SK-N-SH treated with all-trans-retinoic acid at 6 μM for 48 hours (cell line): ENCODE measurements around the gene C2orf42.
A peak's percentile ranks its signal among the peaks of the same experiment; 100 is the strongest.
"Not testable (repeated sequence)": the region's sequence is repeated elsewhere in the genome, so short reads cannot be mapped to it uniquely, and the experiment has no call there.

Experiments used
- ATAC-seq: fragments of 200-7000 bp; cut with Tn5 transposase; 3 replicates; pipeline ENCODE4 v1.9.1; 2020; ENCODE audit warnings: mild to moderate bottlenecking, moderate library complexity
- ARNTL ChIP-seq: fragments of 450-650 bp; formaldehyde crosslinking; IDR thresholded peaks from 2 replicates; pipeline ENCODE4 v1.5.0; 2020; ENCODE audit warnings: low read depth, mild to moderate bottlenecking, moderate library complexity, borderline replicate concordance
- BACH2 ChIP-seq: fragments of 250-450 bp; sonication (Bioruptor Pico); IDR thresholded peaks from 2 replicates; pipeline ENCODE4 v1.9.0; 2021; ENCODE audit warnings: mild to moderate bottlenecking, borderline replicate concordance
- CREB5 ChIP-seq: fragments of 250-450 bp; sonication (Bioruptor Pico); IDR thresholded peaks from 2 replicates; pipeline ENCODE4 v1.5.1; 2020; ENCODE audit warnings: low read depth, mild to moderate bottlenecking, moderate library complexity
- CSDC2 ChIP-seq: fragments of 250-450 bp; sonication (Bioruptor Pico); IDR thresholded peaks from 2 replicates; pipeline ENCODE4 v1.5.0; 2020; ENCODE audit warnings: mild to moderate bottlenecking, moderate library complexity
- ESRRG ChIP-seq: fragments of 250-450 bp; sonication (Bioruptor Pico); IDR thresholded peaks from 2 replicates; pipeline ENCODE4 v1.6.1; 2021; ENCODE audit warnings: mild to moderate bottlenecking
- OSR1 ChIP-seq: fragments of 250-450 bp; sonication (Bioruptor Pico); IDR thresholded peaks from 2 replicates; pipeline ENCODE4 v1.8.0; 2022; ENCODE audit warnings: moderate library complexity, mild to moderate bottlenecking, inconsistent platforms
- PATZ1 ChIP-seq: fragments of 250-450 bp; sonication (Bioruptor Pico); IDR thresholded peaks from 2 replicates; pipeline ENCODE4 v1.8.0; 2020; ENCODE audit warnings: mild to moderate bottlenecking, moderate library complexity, borderline replicate concordance
- POU6F1 ChIP-seq: fragments of 250-450 bp; sonication (Bioruptor Pico); IDR thresholded peaks from 2 replicates; pipeline ENCODE4 v1.8.0; 2021; ENCODE audit warnings: low read depth, mild to moderate bottlenecking, moderate library complexity, borderline replicate concordance
- PPARA ChIP-seq: fragments of 250-450 bp; sonication (Bioruptor Pico); IDR thresholded peaks from 2 replicates; pipeline ENCODE4 v1.5.0; 2020; ENCODE audit warnings: mild to moderate bottlenecking, borderline replicate concordance
- RARB ChIP-seq: fragments of 250-450 bp; sonication (Bioruptor Pico); IDR thresholded peaks from 2 replicates; pipeline ENCODE4 v1.8.0; 2021; ENCODE audit warnings: mild to moderate bottlenecking, moderate library complexity
- SNAI2 ChIP-seq: fragments of 250-450 bp; sonication (Bioruptor Pico); IDR thresholded peaks from 2 replicates; pipeline ENCODE4 v1.5.0; 2020; ENCODE audit warnings: mild to moderate bottlenecking, moderate library complexity
- TCF4 ChIP-seq: fragments of 250-450 bp; sonication (Bioruptor Pico); IDR thresholded peaks from 2 replicates; pipeline ENCODE4 v1.8.0; 2021; ENCODE audit warnings: mild to moderate bottlenecking, moderate library complexity, borderline replicate concordance
- TOX ChIP-seq: fragments of 250-450 bp; sonication (Bioruptor Pico); IDR thresholded peaks from 2 replicates; pipeline ENCODE4 v1.8.0; 2021; ENCODE audit warnings: mild to moderate bottlenecking, moderate library complexity, borderline replicate concordance
- TSHZ2 ChIP-seq: fragments of 250-450 bp; sonication (Bioruptor Pico); IDR thresholded peaks from 2 replicates; pipeline ENCODE4 v1.5.0; 2020; ENCODE audit warnings: mild to moderate bottlenecking, moderate library complexity
- ZC3H10 ChIP-seq: fragments of 250-450 bp; sonication (Bioruptor Pico); IDR thresholded peaks from 2 replicates; pipeline ENCODE4 v1.5.1; 2021; ENCODE audit warnings: mild to moderate bottlenecking, moderate library complexity
- ZFP3 ChIP-seq: fragments of 250-450 bp; sonication (Bioruptor Pico); IDR thresholded peaks from 2 replicates; pipeline ENCODE4 v1.5.0; 2020; ENCODE audit warnings: mild to moderate bottlenecking, moderate library complexity
- ZFP30 ChIP-seq: fragments of 450-650 bp; formaldehyde crosslinking; IDR thresholded peaks from 2 replicates; pipeline ENCODE4 v1.5.0; 2022; ENCODE audit warnings: mild to moderate bottlenecking, moderate library complexity
- ZNF565 ChIP-seq: fragments of 450-650 bp; formaldehyde crosslinking; conservative IDR thresholded peaks from 2 replicates; pipeline ENCODE4 v1.5.0; 2020; ENCODE audit warnings: low read depth, mild to moderate bottlenecking, moderate library complexity
- ZNF8 ChIP-seq: fragments of 450-650 bp; formaldehyde crosslinking; IDR thresholded peaks from 2 replicates; pipeline ENCODE4 v1.5.0; 2020; ENCODE audit warnings: mild to moderate bottlenecking, moderate library complexity

The C2orf42 gene

GRCh38 chr2:70133127-70133452, 57.7 kb downstream of the C2orf42 start:
- TF ChIP-seq PPARA (CRISPR knock-in tag) (no peak), RARB (CRISPR knock-in tag) (no peak), ZNF8 (CRISPR knock-in tag) (no peak), TOX (no peak), OSR1 (no peak), SNAI2 (no peak), CREB5 (CRISPR knock-in tag) (no peak), ZFP30 (CRISPR knock-in tag) (no peak), ESRRG (CRISPR knock-in tag) (no peak), CSDC2 (CRISPR knock-in tag) (no peak), ZC3H10 (CRISPR knock-in tag) (no peak)
- no peak for ATAC-seq

- TF ChIP-seq ZNF565 (CRISPR knock-in tag) (no peak), ZFP3 (CRISPR knock-in tag) (0 out of 2 replicates have a peak, but pooled peaks have one; percentile 43)
- ATAC-seq, result peak; percentile 78
Observed at GRCh38 chr2:70132244-70133126, 58.3 kb downstream of the C2orf42 start.

GRCh38 chr2:70131344-70132143, 59.3 kb downstream of the C2orf42 start:
- ATAC-seq, result not testable (repeated sequence)

- TF ChIP-seq BACH2 (CRISPR knock-in tag) (no peak), SNAI2 (no peak), POU6F1 (CRISPR knock-in tag) (no peak), ZNF565 (CRISPR knock-in tag) (no peak), CREB5 (CRISPR knock-in tag) (no peak), RARB (CRISPR knock-in tag) (no peak), TCF4 (CRISPR knock-in tag) (no peak), TSHZ2 (CRISPR knock-in tag) (no peak)
- no peak for ATAC-seq
Observed at GRCh38 chr2:70128005-70128404, 62.8 kb downstream of the C2orf42 start.

- ATAC-seq, result no peak
Observed at GRCh38 chr2:70126413-70126812, 64.4 kb downstream of the C2orf42 start.

More at GRCh38 chr2:70126413-70126812, 64.4 kb downstream of the C2orf42 start:
- TF ChIP-seq PATZ1 (CRISPR knock-in tag), result no peak
- TF ChIP-seq SNAI2, result no peak
- TF ChIP-seq ARNTL (CRISPR knock-in tag), result no peak
- TF ChIP-seq RARB (CRISPR knock-in tag), result no peak
